ENCODE measurements around the gene ZNF480. TPM values are rescaled to one million over a fixed set of nuclear protein-coding genes. Genes with fewer than 3 reads are reported as not detected.
"Not testable (repeated sequence)": the region's sequence is repeated elsewhere in the genome, so short reads cannot be mapped to it uniquely, and the experiment has no call there.

Gene ZNF480
- polyA plus RNA-seq, 1 donor, result 8.9 TPM

DNA sequence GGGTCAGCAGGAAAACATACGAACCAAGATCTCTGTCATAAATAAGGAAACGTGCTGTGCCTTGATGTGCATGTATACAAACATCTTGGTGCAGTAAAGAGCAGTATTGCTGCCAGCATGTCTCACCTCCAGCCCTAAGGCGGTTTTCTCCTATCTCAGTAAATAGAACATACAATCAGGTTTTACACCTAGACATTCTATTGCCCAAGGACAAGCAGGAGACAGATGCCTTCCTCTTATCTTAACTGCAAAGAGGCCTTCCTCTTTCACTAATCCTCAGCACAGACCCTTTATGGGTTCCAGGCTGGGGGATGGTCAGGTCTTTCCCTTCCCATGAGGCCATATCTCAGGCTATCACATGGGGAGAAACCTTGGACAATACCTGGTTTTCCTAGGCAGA is 42.1 kb downstream of the ZNF480 start:
- not testable (repeated sequence) for DNase-seq

DNA sequence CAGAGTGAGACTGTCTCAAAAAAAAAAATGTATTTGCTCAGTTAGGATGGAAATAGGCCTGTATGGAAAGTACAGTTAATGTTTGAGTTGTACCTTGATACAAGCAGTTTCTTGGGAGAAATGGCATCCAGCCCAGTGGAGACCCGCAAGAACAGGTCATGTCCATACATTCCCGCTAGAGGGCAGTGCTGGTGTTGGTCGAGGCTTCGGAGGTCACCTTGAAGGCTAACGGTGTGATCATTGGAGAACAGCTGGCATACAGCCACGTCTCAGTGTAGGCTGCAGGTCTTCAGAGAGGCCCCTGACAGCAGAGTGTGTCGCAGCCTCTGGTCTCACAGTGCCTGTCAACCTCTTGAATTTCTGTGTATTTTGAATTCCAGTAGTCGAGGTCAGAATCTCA is 46.6 kb downstream of the ZNF480 start:
- peak; percentile 30 for DNase-seq

DNA sequence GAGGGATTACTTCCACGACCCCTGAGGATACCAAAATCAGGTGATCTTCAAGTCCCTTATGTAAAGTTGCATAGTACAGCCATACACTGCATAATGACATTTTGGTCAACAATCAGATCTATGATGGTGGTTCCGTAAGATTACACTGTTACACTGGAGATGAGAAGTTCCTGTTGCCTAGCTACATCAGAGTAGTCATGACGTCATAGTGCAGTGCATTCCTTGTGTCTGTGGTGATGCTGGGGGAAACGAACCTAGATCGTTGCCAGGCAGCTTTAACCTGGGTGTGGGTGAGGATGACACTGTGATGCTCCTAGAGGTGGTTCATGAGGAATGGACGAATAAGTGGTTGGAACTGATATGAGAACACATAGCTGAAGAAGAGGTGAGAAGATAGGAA is 48.2 kb downstream of the ZNF480 start:
- no peak for DNase-seq

DNA sequence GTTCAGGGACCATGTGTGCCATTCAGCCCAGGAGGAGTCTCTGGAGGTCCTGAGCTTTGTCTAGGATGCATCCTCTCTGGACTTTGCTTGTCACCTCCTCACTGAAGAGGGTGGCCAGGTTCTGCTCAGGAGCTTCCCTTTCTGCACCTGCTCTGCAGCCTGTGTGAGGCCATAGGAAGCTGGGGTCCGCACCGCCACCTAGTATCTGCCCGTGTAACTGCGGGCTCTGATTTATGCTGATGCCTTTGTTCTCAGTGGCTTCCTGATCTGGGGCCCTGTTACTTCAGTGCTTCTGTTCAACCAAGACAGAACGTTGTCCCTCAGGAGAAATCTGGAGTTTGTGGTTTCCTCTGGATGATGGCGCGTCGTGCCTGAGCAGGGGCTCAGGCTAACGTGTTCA is 54.5 kb downstream of the ZNF480 start:
- no peak for DNase-seq

DNA sequence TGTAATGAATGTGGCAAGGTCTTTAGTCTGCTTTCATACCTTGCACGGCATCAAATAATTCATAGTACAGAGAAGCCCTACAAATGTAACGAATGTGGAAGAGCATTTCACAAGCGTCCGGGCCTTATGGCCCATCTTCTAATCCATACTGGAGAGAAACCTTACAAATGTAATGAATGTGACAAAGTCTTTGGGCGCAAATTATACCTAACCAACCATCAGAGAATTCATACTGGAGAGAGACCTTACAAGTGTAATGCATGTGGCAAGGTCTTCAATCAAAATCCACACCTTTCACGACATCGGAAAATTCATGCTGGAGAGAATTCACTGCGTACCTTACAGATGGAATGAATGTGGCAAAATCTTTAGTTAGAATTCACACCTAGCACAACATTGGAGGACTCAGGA is 69.5 kb downstream of the ZNF480 start:
- DNase-seq, result no peak

DNA sequence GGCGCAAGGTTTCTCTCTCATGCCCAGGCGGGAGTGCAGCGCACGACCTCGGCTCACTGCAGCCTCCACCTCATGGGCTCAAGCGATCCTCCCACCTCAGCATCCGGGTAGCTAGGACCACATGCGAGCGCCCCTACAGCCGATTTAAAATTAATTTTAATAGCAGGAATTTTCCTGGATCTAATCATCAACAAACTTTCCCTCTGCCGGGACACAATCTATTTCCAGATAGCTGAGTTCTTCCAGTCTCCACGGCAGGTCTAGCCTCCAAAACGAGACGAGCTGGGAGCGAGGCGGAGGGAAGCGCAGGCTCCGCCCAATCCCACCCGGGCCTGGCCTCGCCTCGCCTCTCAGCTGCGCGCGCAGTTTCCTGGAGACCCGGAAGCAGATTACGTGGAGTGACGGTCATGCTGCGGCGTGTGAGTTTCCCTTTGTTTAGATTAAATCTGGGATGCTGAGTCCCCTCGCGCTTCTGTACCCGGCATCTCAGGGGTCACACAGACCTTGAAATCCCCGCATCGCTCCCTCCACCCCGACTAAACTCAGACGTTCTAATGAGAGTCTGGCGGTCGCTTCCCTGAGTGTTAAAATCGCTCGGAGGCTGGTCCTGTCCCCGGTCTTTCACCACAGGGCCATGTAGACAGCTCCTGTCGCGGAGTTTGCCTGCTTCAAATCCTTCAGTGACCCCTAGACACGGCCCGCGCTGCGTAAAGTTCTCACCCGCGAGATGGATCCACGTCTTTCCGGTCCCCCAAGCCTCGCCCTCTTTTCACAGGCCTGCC is 72.8 kb downstream of the ZNF480 start, which contains the start of gene ZNF880:
ZNF880 (plus strand) TSS at position 365 of the 782 bp plus-strand sequence; CDS start at position 408, 43 bp downstream.
- DNase-seq, result peak; percentile 96

DNA sequence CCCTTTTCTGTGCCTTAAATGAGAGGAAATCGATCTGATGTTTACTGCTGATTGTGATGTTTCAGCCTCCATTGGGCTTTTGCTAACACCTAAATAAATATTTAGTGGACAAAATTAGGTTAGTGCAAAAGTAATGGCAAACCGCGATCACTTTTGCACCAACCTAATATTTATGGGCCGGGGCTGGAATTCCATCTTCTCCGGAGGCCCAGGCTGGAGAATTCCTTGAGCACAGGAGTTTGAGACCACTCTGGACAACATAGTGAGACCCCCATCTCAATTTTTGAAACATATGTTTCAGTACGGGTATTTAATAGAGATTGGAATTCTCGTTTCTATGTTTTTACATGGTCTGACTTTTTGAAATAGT is 73.4 kb downstream of the ZNF480 start:
- DNase-seq, result no peak

Other genes with a start within 250 kb of the ZNF480 start
- gene ZNF432, start 248.3 kb upstream of the ZNF480 start, polyA plus RNA-seq (ENCODE audit: insufficient read length), result 10.6 TPM
- gene ZNF841, start 201.4 kb upstream of the ZNF480 start, polyA plus RNA-seq (ENCODE audit: insufficient read length), result 13.0 TPM
- 8.4 TPM for gene ZNF616, start 157.2 kb upstream of the ZNF480 start, polyA plus RNA-seq (ENCODE audit: insufficient read length)
- 9.0 TPM for gene ZNF836, start 125.5 kb upstream of the ZNF480 start, polyA plus RNA-seq (ENCODE audit: insufficient read length)
- 332 TPM for gene PPP2R1A, start 107.1 kb upstream of the ZNF480 start, polyA plus RNA-seq (ENCODE audit: insufficient read length)
- 12.2 TPM for gene ZNF766, start 27.6 kb upstream of the ZNF480 start, polyA plus RNA-seq (ENCODE audit: insufficient read length)
- 3.7 TPM for gene ZNF610, start 39.1 kb downstream of the ZNF480 start, polyA plus RNA-seq (ENCODE audit: insufficient read length)
- gene ZNF880, start 72.8 kb downstream of the ZNF480 start, polyA plus RNA-seq (ENCODE audit: insufficient read length), result 16.4 TPM
- gene ZNF528, start 100.7 kb downstream of the ZNF480 start, polyA plus RNA-seq (ENCODE audit: insufficient read length), result 25.1 TPM
- gene ZNF534, start 132.0 kb downstream of the ZNF480 start, polyA plus RNA-seq (ENCODE audit: insufficient read length), result 0.75 TPM
- 2.7 TPM for gene ZNF578, start 156.4 kb downstream of the ZNF480 start, polyA plus RNA-seq (ENCODE audit: insufficient read length)
- 8.4 TPM for gene ZNF808, start 230.5 kb downstream of the ZNF480 start, polyA plus RNA-seq (ENCODE audit: insufficient read length)

All from hindlimb muscle (tissue), 1 donor.